CD4-positive, alpha-beta T cell treated with Interleukin-4 for 1 hour (primary cell): ENCODE results near the gene EYS.
"Not testable (repeated sequence)": the region's sequence is repeated elsewhere in the genome, so short reads cannot be mapped to it uniquely, and the experiment has no call there.

Experiments
- DNase-seq, 2 donors: peaks; one replicate each; pipeline ENCODE4 v3.0.0-alpha.2; 2020 to 2022

EYS gene

DNA sequence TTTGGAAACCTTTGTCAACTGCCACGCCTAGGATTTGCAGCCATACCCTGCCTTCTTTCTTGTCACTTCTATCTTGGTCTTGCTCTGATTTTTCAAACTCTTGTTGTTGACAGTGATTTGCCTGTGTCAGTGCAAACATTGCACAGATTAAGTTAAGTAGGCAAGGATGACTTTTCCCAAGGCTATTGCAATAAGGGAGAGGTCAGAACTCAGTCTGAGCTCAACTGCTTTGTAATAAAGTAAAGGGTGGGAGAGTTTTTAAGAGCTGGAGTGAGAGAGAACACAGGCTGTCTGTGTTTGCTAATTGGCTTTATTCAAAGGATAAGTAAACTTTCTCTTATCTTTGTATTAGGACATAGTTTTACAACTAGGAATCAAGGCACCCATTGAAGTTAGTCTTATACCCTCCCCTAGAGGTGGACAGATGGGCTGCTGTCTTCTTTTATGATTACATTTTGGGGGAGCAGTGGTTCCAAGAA, 1622.8 kb downstream of the EYS start:
- no peak for DNase-seq

DNA sequence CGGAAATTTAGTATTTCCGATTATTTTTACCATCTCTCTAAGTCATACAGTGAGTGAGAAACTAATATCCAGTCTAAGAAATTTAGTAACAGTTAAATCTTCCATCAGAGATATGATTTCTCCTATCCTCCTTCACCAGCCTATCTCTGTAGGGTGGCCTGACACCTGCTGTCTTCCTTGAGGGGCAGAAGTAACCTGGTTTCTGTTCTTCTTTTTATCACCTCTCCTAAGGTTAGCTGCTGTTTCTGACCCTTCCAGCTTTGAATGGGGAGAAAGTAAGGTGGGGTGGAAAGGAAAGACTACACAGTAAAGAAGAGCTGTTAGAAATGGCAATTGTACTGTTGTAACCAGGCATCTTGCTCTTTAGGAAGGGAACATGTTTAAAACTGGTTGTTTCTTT, 1623.8 kb downstream of the EYS start:
- no peak for DNase-seq

DNA sequence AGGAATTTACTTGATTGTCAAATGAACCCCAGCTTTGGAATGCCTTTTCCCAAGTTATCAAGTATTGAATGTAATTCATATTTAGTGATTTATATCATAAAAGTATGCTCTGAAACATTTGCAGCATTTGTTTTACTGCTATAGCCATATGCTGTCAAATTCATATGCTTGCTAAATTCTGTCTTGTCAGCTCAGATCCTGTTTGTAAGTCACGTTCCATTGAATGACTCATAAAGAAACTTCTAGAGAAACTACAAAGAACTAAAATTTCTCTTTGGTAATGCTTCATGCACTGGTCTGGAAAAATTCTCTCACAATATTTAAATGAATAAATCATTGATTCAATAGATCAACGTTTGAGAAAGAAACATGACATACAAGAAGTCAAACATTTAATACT, 1625.6 kb downstream of the EYS start:
- no peak for DNase-seq

GRCh38 chr6:64074981-64075380, 1632.0 kb downstream of the EYS start:
- no peak for DNase-seq

- DNase-seq, result no peak
These were observed 1634.3 kb downstream of the EYS start for GRCh38 chr6:64072686-64073085.

GRCh38 chr6:64064919-64065318, 1642.1 kb downstream of the EYS start:
- DNase-seq, result no peak

DNA sequence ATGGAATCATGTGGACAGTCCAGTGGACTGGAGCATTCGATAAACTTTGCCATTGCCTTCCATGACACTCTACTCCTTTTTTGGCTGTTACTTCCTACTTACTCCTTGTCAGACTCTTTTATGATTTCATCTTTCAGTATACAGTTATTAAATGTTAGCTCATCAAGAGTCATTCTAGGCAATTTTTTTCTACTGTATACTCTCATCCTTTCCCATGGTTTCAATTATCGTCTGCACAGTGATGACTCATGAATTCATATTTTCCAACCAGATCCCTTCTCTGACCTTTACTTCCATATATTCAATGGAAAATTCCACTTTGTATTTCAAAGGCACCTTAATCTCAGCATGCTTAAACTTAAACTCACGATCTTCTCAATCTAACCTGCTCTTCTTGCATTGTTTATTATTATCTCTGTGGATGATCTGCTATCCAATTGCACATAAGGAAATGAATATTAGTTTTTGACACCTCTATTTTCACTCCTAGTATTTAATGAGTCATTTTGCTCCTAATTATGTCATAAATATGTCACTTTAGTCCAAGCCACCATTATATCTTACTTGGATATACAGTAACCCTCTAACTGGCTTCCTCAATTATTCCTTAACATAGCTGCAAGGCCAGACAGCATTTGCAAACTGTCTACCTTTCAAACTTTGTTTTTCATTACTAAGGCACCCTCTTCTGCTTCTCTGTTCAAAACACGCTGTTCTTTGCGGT, 1643.9 kb downstream of the EYS start:
- no peak for DNase-seq

DNA sequence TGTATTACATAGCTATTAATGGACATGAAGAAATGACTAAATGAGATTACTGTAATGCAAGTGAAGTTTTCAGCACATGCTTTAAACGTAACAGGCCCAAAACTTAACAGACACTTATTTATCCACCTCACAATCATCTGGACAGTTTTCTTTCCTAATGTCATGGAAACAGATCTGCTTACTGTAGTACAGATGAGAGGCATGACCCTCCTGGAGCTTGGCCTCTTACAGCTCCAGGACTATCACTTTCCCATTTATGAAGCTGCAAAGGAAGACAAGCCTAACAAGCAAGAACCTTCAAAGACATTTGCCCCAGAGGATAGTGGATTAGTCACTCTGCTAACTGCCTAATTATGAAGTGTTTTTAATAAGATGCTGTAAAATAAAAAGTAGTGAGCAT, 1652.2 kb downstream of the EYS start:
- DNase-seq, result no peak

- DNase-seq, result no peak
These were observed 1656.4 kb downstream of the EYS start for GRCh38 chr6:64050590-64050989.

DNA sequence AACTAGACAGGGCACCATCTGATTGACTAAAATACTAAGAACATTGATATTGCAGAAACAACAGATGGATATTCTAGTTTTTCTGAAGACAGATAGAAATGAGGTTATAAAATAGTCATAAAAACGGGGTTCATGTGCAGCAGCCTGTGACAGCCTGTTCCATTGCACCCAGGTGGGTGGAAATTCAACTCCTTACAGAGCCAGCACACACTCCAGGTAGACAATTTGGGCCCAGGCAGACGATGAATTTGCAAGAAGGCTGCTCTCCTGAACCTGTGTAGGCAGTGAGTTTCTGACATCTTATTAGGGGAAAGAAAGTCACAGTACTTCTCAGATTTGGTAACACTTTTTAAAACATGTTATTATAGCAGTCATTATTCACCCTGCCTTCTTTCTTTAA, 1657.3 kb downstream of the EYS start:
- DNase-seq, result no peak

DNA sequence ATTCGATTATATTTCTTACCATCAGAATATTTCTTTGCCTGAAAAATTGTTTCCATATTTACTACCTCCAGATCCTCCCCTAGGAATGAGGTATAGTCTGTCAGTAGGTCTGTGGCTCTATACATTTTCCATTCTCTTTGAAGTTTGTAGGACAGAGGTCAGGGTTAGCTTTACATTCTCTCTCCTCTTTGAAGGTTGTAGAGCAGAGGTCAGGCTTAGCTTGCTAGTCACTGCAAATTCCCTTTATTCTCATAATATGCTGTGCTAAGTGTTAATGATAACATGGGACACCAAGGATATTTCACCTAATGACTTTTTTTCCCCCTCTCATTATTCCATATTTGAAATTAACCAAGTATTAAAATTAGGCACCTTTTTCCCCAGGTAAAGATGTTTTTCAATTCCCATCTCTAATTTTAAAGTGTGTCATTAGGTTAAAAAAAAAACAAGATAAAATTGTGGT, 1660.2 kb downstream of the EYS start:
- no peak for DNase-seq

DNA sequence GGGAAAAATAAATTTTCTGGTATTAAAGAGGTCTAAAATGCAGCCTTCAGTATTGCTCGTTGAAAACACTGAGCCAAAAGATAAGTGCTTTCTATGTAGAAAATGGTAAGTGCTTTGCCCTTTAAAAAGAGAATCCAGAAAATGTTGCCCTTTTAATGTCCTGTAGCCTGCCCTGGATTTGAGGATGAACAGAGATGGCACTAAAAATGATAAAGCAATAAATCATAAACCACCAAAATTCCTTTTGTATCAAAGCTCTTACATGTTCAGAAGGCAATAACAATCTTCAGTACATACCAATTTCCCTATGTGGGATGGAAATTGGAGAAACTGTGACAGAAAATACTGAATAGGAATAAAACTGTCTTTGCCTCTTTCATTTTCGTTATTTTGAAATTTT, 1665.7 kb downstream of the EYS start:
- DNase-seq, result no peak

DNA sequence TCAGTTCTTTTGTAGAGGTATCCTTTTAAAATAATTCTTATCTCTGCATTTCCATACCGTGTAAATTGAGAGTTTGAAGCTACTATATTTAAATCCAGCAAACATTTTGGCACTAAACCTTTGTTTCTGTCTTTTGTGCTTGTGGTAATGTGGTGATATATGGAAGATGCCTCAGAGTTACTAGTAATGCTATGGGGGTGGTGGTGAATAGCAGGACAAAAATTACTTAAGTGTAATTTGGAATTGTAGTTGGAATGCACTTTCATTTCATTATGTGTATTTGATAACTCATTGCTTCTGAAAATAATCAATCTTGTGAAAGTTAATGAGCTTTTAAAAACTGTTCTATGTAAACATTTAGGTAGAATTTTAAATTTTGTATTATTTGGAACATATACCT, 1666.9 kb downstream of the EYS start:
- no peak for DNase-seq

DNA sequence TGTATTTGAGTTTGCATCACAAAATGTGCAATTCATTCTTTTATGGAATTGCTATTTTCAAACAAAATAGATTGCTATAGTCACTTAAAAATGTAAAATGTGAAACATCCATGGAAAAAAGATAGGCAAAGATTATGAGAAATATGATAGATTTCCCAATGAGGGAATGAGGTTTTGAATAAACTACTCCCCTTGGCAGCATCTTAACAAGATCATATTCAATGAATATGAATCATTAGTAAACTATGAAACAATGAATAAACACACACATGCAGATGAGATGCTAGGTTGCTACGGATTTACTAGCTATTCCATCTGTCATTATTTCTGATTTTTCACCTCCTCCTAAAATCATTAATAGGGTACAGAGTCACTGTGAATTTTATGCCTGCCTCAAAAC, 1669.6 kb downstream of the EYS start:
- DNase-seq, result no peak

GRCh38 chr6:64034910-64035655, 1671.9 kb downstream of the EYS start:
- no peak for DNase-seq

DNA sequence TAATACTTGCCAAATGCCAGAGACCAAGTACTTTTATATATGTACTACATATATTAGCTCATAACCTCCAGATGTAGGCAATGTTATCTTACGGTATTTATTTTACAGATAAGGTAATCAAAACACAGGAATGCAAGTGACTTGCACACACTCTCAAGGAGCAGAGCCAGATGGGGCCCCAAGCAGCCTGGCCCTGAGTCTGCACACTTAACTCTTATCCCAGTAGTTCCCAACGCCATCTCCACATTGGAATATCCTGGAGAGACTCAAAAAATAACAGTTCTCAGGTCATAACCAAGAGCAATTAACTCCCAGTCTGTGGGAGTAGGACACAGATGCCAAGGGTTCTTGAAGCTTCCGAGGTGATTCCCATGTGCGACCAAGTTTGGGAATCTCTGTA, 1672.7 kb downstream of the EYS start:
- no peak for DNase-seq

GRCh38 chr6:64030950-64031618, 1675.9 kb downstream of the EYS start:
- not testable (repeated sequence) for DNase-seq

- no peak for DNase-seq
These were observed 1683.3 kb downstream of the EYS start for GRCh38 chr6:64023693-64024092.

DNA sequence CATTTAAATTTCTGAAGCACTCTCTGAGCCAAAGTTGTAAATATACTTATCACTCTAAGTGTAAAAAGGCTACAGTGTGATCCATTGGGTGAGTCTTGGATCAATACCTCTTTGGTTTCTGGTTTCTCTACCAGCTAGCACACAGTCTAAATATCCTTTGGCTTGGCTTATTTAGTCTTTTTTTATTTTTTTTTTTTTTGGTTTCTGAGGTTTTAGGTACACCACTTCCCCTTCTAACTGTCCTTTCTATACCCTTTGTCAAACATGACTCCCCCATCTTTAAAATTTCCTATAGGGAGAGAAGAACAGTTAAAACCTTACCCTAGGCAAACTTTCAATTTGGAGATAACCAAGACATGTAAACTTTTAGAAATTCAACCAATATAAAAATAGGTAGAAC, 1692.4 kb downstream of the EYS start:
- no peak for DNase-seq

DNA sequence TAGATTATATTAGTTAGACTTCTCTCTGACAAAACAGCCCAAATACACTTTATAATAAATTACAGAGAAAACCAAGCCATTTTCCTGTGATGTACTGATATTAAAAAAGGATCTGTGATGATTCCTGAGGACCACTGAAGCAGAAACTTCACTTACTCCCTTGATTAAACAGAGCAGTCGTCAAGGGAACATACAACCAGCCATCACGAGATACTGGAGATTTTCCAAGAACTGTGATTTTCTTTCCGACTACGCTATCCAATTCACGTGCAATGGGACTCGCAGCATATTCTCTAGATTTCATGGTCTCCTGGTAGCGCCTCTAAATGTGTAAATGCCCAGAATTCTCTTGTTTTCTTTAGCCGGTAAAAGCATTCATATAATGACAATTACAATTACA, 1694.0 kb downstream of the EYS start:
- no peak for DNase-seq

- no peak for DNase-seq
These were observed 1694.5 kb downstream of the EYS start for GRCh38 chr6:64012351-64013001.

DNA sequence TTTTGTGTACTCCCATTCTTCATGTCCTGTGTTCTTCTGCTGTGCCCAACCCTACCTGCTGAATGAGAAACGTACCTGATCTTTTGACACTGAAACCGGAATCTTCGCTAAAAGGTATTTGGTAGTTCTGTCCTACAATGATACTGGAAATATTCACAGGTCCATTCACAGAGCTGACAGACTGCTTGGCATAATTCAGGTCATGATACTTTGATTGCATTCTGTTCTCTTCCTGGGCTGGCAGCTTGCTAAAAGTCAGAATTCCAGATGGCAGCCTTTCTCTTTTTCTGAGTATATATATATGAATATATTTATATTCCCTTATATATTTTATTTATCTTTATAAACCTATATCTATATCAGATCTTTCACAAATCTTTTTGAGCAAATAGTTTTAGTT, 1696.4 kb downstream of the EYS start:
- DNase-seq, result no peak

- no peak for DNase-seq
These were observed 1697.0 kb downstream of the EYS start for GRCh38 chr6:64010010-64010409.
